ENCODE results near the gene VPS26C. TPM values are rescaled to one million over a fixed set of nuclear protein-coding genes. Genes with fewer than 3 reads are reported as not detected.

The VPS26C gene
- total RNA-seq, 2 experiments from 2014 or later: 31.8 to 36.0 TPM

GRCh38 chr21:37195610-37196009 lies 71.5 kb downstream of the VPS26C start:
- Mint-ChIP-seq H3K4me1 (ENCODE audit: low read depth) (no peaks in the 10 kb centered on the region), H3K27me3 (no peaks in the 10 kb centered on the region), H3K4me3 (no peak overlapping the region), H3K9me3 (no peaks in the 10 kb centered on the region), H3K27ac (no peak overlapping the region), H3K36me3 (ENCODE audit: low read depth) (peaks cover 90% of the 10 kb centered on the region)
- no peak for TF ChIP-seq CTCF (IDR thresholded peaks at IDR 0.05)
- no peaks in the 10 kb centered on the region for H3K27me3 ChIP-seq (ENCODE audit: control insufficient read depth in 1 of 2, insufficient read depth in 2 of 2, low read length in 2 of 2)
- ATAC-seq (ENCODE audit: poor library complexity): no peak
- CTCF ChIA-PET: no interaction called here
- H3K27ac ChIP-seq (ENCODE audit: low read depth in 1 of 2, low read length in 2 of 2): no peak overlapping the region
- intact Hi-C loops (cut with DNase I, micrococcal nuclease): no loop called here
- H3K36me3 ChIP-seq (ENCODE audit: insufficient read depth, low read length): peaks cover 80% of the 10 kb centered on the region
- no peaks in the 10 kb centered on the region for H3K9me3 ChIP-seq (ENCODE audit: control insufficient read depth in 1 of 2, insufficient read depth in 1 of 2, low read length in 2 of 2)
- DNase-seq: no peak
- no peak overlapping the region for H3K4me3 ChIP-seq (ENCODE audit: low read length)
- POLR2A ChIA-PET: no interaction called here
- H3K4me1 ChIP-seq (ENCODE audit: insufficient read depth, low read length): no peaks in the 10 kb centered on the region

- Histone ChIP-seq H3K36me3 (ENCODE audit: insufficient read depth, low read length) (peaks cover 79% of the 10 kb centered on the region), H3K27ac (ENCODE audit: low read depth in 1 of 2, low read length in 2 of 2) (no peak overlapping the region), H3K4me3 (ENCODE audit: low read length) (no peak overlapping the region), H3K4me1 (ENCODE audit: insufficient read depth, low read length) (no peaks in the 10 kb centered on the region), H3K9me3 (ENCODE audit: control insufficient read depth in 1 of 2, insufficient read depth in 1 of 2, low read length in 2 of 2) (no peaks in the 10 kb centered on the region), H3K27me3 (ENCODE audit: control insufficient read depth in 1 of 2, insufficient read depth in 2 of 2, low read length in 2 of 2) (no peaks in the 10 kb centered on the region)
- ChIA-PET CTCF (no interaction called here), POLR2A (no interaction called here)
- intact Hi-C loops (cut with DNase I, micrococcal nuclease): no loop called here
- no peak overlapping the region for H3K27ac Mint-ChIP-seq
- H3K4me3 Mint-ChIP-seq: no peak overlapping the region
- no peaks in the 10 kb centered on the region for H3K9me3 Mint-ChIP-seq
- no peaks in the 10 kb centered on the region for H3K4me1 Mint-ChIP-seq (ENCODE audit: low read depth)
- no peaks in the 10 kb centered on the region for H3K27me3 Mint-ChIP-seq
- ATAC-seq (ENCODE audit: poor library complexity) (no peak), DNase-seq (no peak)
- peaks cover 88% of the 10 kb centered on the region for H3K36me3 Mint-ChIP-seq (ENCODE audit: low read depth)
- no peak for TF ChIP-seq CTCF (IDR thresholded peaks at IDR 0.05)
Measured at GRCh38 chr21:37195059-37195458, 72.1 kb downstream of the VPS26C start.

GRCh38 chr21:37193676-37194075 lies 73.5 kb downstream of the VPS26C start:
- Histone ChIP-seq H3K4me1 (ENCODE audit: insufficient read depth, low read length) (no peaks in the 10 kb centered on the region), H3K27ac (ENCODE audit: low read depth in 1 of 2, low read length in 2 of 2) (no peak overlapping the region), H3K9me3 (ENCODE audit: control insufficient read depth in 1 of 2, insufficient read depth in 1 of 2, low read length in 2 of 2) (no peaks in the 10 kb centered on the region), H3K36me3 (ENCODE audit: insufficient read depth, low read length) (peaks cover 72% of the 10 kb centered on the region), H3K27me3 (ENCODE audit: control insufficient read depth in 1 of 2, insufficient read depth in 2 of 2, low read length in 2 of 2) (no peaks in the 10 kb centered on the region), H3K4me3 (ENCODE audit: low read length) (no peak overlapping the region)
- ChIA-PET CTCF (no interaction called here), POLR2A (no interaction called here)
- DNase-seq (no peak), ATAC-seq (ENCODE audit: poor library complexity) (no peak)
- Mint-ChIP-seq H3K27ac (no peak overlapping the region), H3K4me1 (ENCODE audit: low read depth) (no peaks in the 10 kb centered on the region), H3K9me3 (no peaks in the 10 kb centered on the region), H3K36me3 (ENCODE audit: low read depth) (peaks cover 91% of the 10 kb centered on the region), H3K4me3 (no peak overlapping the region), H3K27me3 (no peaks in the 10 kb centered on the region)
- intact Hi-C loops (cut with DNase I, micrococcal nuclease): no loop called here
- TF ChIP-seq CTCF (IDR thresholded peaks at IDR 0.05): no peak

All from CD4-positive, alpha-beta T cell (primary cell).